HS-5 (cell line): ENCODE results near the gene DVL1.
"Not testable (repeated sequence)": the region's sequence is repeated elsewhere in the genome, so short reads cannot be mapped to it uniquely, and the experiment has no call there.

ENCODE experiments used
- DNase-seq: peaks from one replicate; pipeline ENCODE4 v3.0.0-alpha.2; 2012; ENCODE audit warnings: low read depth

The DVL1 gene

GRCh38 chr1:1373051-1373814 lies 24.0 kb upstream of the DVL1 start:
- DNase-seq, result no peak

GRCh38 chr1:1371746-1372711 lies 22.8 kb upstream of the DVL1 start:
- DNase-seq, result no peak

GRCh38 chr1:1371364-1371745 lies 22.1 kb upstream of the DVL1 start:
- no peak for DNase-seq

GRCh38 chr1:1370771-1371300 lies 21.6 kb upstream of the DVL1 start:
- DNase-seq, result no peak

- DNase-seq, result not testable (repeated sequence)
Measured at GRCh38 chr1:1370094-1370493, 20.9 kb upstream of the DVL1 start.

- DNase-seq, result no peak
Measured at GRCh38 chr1:1367315-1367714, 18.1 kb upstream of the DVL1 start.

GRCh38 chr1:1366699-1367066 lies 17.5 kb upstream of the DVL1 start:
- DNase-seq, result no peak

GRCh38 chr1:1365875-1366698 lies 16.9 kb upstream of the DVL1 start:
- no peak for DNase-seq

GRCh38 chr1:1364266-1364665 lies 15.0 kb upstream of the DVL1 start:
- no peak for DNase-seq

GRCh38 chr1:1361982-1362423 lies 12.8 kb upstream of the DVL1 start:
- DNase-seq, result no peak

- DNase-seq, result no peak
Measured at GRCh38 chr1:1361233-1361981, 12.2 kb upstream of the DVL1 start.

GRCh38 chr1:1360506-1361169 lies 11.4 kb upstream of the DVL1 start:
- peak; percentile 87 for DNase-seq

- no peak for DNase-seq
Measured at GRCh38 chr1:1359664-1360468, 10.6 kb upstream of the DVL1 start.

- no peak for DNase-seq
Measured at GRCh38 chr1:1359308-1359663, 10.1 kb upstream of the DVL1 start.

- DNase-seq, result no peak
Measured at GRCh38 chr1:1358433-1359271, 9.4 kb upstream of the DVL1 start, which contains the start of gene MXRA8. Gene MXRA8, minus strand, starts transcription at chr1:1358555. Its CDS starts 51 bp downstream, at chr1:1358504.

- DNase-seq, result no peak
Measured at GRCh38 chr1:1357871-1358432, 8.7 kb upstream of the DVL1 start.

- DNase-seq, result no peak
Measured at GRCh38 chr1:1356796-1357401, 7.7 kb upstream of the DVL1 start.

GRCh38 chr1:1356166-1356795 lies 7.1 kb upstream of the DVL1 start:
- no peak for DNase-seq
